Endothelial cell (in vitro differentiated cells): Measurements from ENCODE around the gene DNAJC27. TPM values are rescaled to one million over a fixed set of nuclear protein-coding genes. Genes with fewer than 3 reads are reported as not detected.

Experiments used
- DNase-seq: peaks from one replicate; pipeline ENCODE4 v3.0.0; 2021; ENCODE audit warnings: low spot score
- H3K27ac Mint-ChIP-seq: one replicate; pipeline ENCODE4 v1.8.0; 2021; ENCODE audit warnings: mixed read lengths, inconsistent platforms; ENCODE audit not compliant: unreplicated experiment
- H3K27me3 Mint-ChIP-seq: one replicate; pipeline ENCODE4 v1.8.0; 2021; ENCODE audit warnings: mild to moderate bottlenecking, moderate library complexity, mixed read lengths, inconsistent platforms; ENCODE audit not compliant: unreplicated experiment
- H3K36me3 Mint-ChIP-seq: one replicate; pipeline ENCODE4 v1.8.0; 2021; ENCODE audit warnings: mild to moderate bottlenecking, low read depth, mixed read lengths, inconsistent platforms; ENCODE audit not compliant: unreplicated experiment
- H3K4me1 Mint-ChIP-seq: one replicate; pipeline ENCODE4 v1.8.0; 2021; ENCODE audit warnings: mild to moderate bottlenecking, mixed read lengths, inconsistent platforms; ENCODE audit not compliant: unreplicated experiment
- H3K4me3 Mint-ChIP-seq: one replicate; pipeline ENCODE4 v1.8.0; 2021; ENCODE audit warnings: mild to moderate bottlenecking, mixed read lengths, inconsistent platforms; ENCODE audit not compliant: unreplicated experiment
- H3K9me3 Mint-ChIP-seq: one replicate; pipeline ENCODE4 v1.8.0; 2021; ENCODE audit warnings: mixed read lengths, inconsistent platforms; ENCODE audit not compliant: unreplicated experiment
- CTCF ChIP-seq: fragments of 200-600 bp; sonication (generic); IDR thresholded peaks from one replicate; pipeline ENCODE4 v1.5.0; 2021; ENCODE audit warnings: antibody characterized with exemption; ENCODE audit not compliant: unreplicated experiment
- total RNA-seq: library from RNA; stranded (reverse); fragmentation: NEBNext Ultra II Directional; extraction: Animal tissue kit (Norgen Biotek cat#: 25700); gene quantifications from one replicate; pipeline ENCODE4 v1.2.1, GENCODE V29; 2021; ENCODE audit not compliant: unreplicated experiment

The DNAJC27 gene
- total RNA-seq, 1 donor from 2014 or later, result 3.5 TPM

- no peak for TF ChIP-seq CTCF
- H3K36me3 Mint-ChIP-seq, result no peaks in the 10 kb centered on the region
- H3K4me3 Mint-ChIP-seq, result no peak overlapping the region
- peaks cover 2% of the 10 kb centered on the region for H3K27me3 Mint-ChIP-seq
- no peak overlapping the region for H3K27ac Mint-ChIP-seq
- no peaks in the 10 kb centered on the region for H3K9me3 Mint-ChIP-seq
- H3K4me1 Mint-ChIP-seq, result no peaks in the 10 kb centered on the region
- DNase-seq, result no peak
Observed at GRCh38 chr2:24994146-24994724, 22.5 kb upstream of the DNAJC27 start.

GRCh38 chr2:24993406-24994145 is 21.8 kb upstream of the DNAJC27 start:
- no peak for DNase-seq

GRCh38 chr2:24986372-24986771 is 14.6 kb upstream of the DNAJC27 start:
- no peak for DNase-seq
- no peaks in the 10 kb centered on the region for H3K9me3 Mint-ChIP-seq
- H3K4me3 Mint-ChIP-seq, result no peak overlapping the region
- no peaks in the 10 kb centered on the region for H3K4me1 Mint-ChIP-seq
- H3K27ac Mint-ChIP-seq, result no peak overlapping the region
- no peaks in the 10 kb centered on the region for H3K27me3 Mint-ChIP-seq
- TF ChIP-seq CTCF, result no peak
- no peaks in the 10 kb centered on the region for H3K36me3 Mint-ChIP-seq

More at GRCh38 chr2:24993406-24994145, 21.8 kb upstream of the DNAJC27 start:
- Mint-ChIP-seq H3K27me3 (peaks cover 2% of the 10 kb centered on the region), H3K27ac (no peak overlapping the region), H3K4me3 (no peak overlapping the region), H3K9me3 (no peaks in the 10 kb centered on the region), H3K4me1 (no peaks in the 10 kb centered on the region), H3K36me3 (no peaks in the 10 kb centered on the region)
- no peak for TF ChIP-seq CTCF

- no peak overlapping the region for H3K27ac Mint-ChIP-seq
- no peaks in the 10 kb centered on the region for H3K9me3 Mint-ChIP-seq
- no peak for TF ChIP-seq CTCF
- no peak for DNase-seq
- no peaks in the 10 kb centered on the region for H3K4me1 Mint-ChIP-seq
- H3K36me3 Mint-ChIP-seq, result no peaks in the 10 kb centered on the region
- H3K27me3 Mint-ChIP-seq, result no peaks in the 10 kb centered on the region
- no peak overlapping the region for H3K4me3 Mint-ChIP-seq
Observed at GRCh38 chr2:24985511-24985910, 13.8 kb upstream of the DNAJC27 start.

- Mint-ChIP-seq H3K36me3 (no peaks in the 10 kb centered on the region), H3K27ac (peak overlapping the region; percentile 5)
- peak; percentile 4 for DNase-seq
Observed at GRCh38 chr2:24984912-24985311, 13.2 kb upstream of the DNAJC27 start.

More at GRCh38 chr2:24984912-24985311, 13.2 kb upstream of the DNAJC27 start:
- Mint-ChIP-seq H3K9me3 (no peaks in the 10 kb centered on the region), H3K27me3 (no peaks in the 10 kb centered on the region), H3K4me1 (no peaks in the 10 kb centered on the region), H3K4me3 (no peak overlapping the region)
- no peak for TF ChIP-seq CTCF
